GM19372 (cell line): ENCODE measurements around the gene ISOC2.

ENCODE experiments used
- ATAC-seq: cut with Tn5 transposase; IDR thresholded peaks from one replicate; pipeline ENCODE4 v1.9.1; 2021; ENCODE audit warnings: mild to moderate bottlenecking, low read depth, moderate library complexity; ENCODE audit not compliant: unreplicated experiment

Gene ISOC2

GRCh38 chr19:55490478-55491432 is 29.3 kb upstream of the ISOC2 start:
- ATAC-seq, result no peak

GRCh38 chr19:55489711-55490477 is 28.5 kb upstream of the ISOC2 start:
- ATAC-seq, result no peak

GRCh38 chr19:55488986-55489710 is 27.7 kb upstream of the ISOC2 start:
- no peak for ATAC-seq

GRCh38 chr19:55487924-55488687 is 26.7 kb upstream of the ISOC2 start, which contains the start of gene SSC5D:
TSS of gene SSC5D (plus strand) at chr19:55488436. CDS start at chr19:55488590, 154 bp downstream.
- ATAC-seq, result no peak

GRCh38 chr19:55486971-55487923 is 25.8 kb upstream of the ISOC2 start:
- no peak for ATAC-seq

GRCh38 chr19:55486043-55486970 is 24.9 kb upstream of the ISOC2 start:
- ATAC-seq, result no peak

GRCh38 chr19:55485439-55486011 is 24.1 kb upstream of the ISOC2 start:
- no peak for ATAC-seq

- no peak for ATAC-seq
Observed at GRCh38 chr19:55484593-55485438, 23.4 kb upstream of the ISOC2 start, which contains the start of gene NAT14. TSS of gene NAT14 (plus strand) at chr19:55485188. CDS start at chr19:55485709, 521 bp downstream.

- no peak for ATAC-seq
Observed at GRCh38 chr19:55483706-55484592, 22.5 kb upstream of the ISOC2 start.

- ATAC-seq, result no peak
Observed at GRCh38 chr19:55482967-55483705, 21.7 kb upstream of the ISOC2 start.

GRCh38 chr19:55482156-55482961 is 20.9 kb upstream of the ISOC2 start:
- ATAC-seq, result no peak

- no peak for ATAC-seq
Observed at GRCh38 chr19:55481794-55482155, 20.3 kb upstream of the ISOC2 start.

- ATAC-seq, result no peak
Observed at GRCh38 chr19:55481148-55481793, 19.8 kb upstream of the ISOC2 start.
